Natural killer cell treated with Interleukin-12 subunit alpha and Interleukin-12 subunit beta and Interleukin-15 and Interleukin-18, amount 100 ng/mL, for 72 hours (primary cell): ENCODE data around the gene ALDH1L1. TPM values are rescaled to one million over a fixed set of nuclear protein-coding genes. Genes with fewer than 3 reads are reported as not detected.

Experiments used
- ATAC-seq, 2 donors: fragments of 150-1000 bp; cut with Tn5 transposase in 1 of 2; sonication (Bioruptor Pico), chemical (Tn5 transposase) in 1 of 2; 2 replicates each; pipeline ENCODE4 v1.10.0; 2021
- DNase-seq: peaks from one replicate; pipeline ENCODE4 v3.0.0; 2022; ENCODE audit warnings: low spot score
- H3K27ac Mint-ChIP-seq, 2 donors: 1 replicate in 1 of 2; 2 replicates in 1 of 2; pipeline ENCODE4 v1.8.0; 2022; ENCODE audit warnings: mixed read lengths in 2 of 2, mild to moderate bottlenecking in 1 of 2, moderate library complexity in 1 of 2
- H3K27me3 Mint-ChIP-seq, 2 donors: 1 replicate in 1 of 2; 2 replicates in 1 of 2; pipeline ENCODE4 v1.8.0; 2022; ENCODE audit warnings: mixed read lengths in 2 of 2
- H3K36me3 Mint-ChIP-seq: one replicate; pipeline ENCODE4 v1.8.0; 2022; ENCODE audit warnings: mixed read lengths
- H3K4me1 Mint-ChIP-seq, 2 donors: 1 replicate in 1 of 2; 2 replicates in 1 of 2; pipeline ENCODE4 v1.8.0; 2022; ENCODE audit warnings: low read depth in 2 of 2, mixed read lengths in 2 of 2, mild to moderate bottlenecking in 1 of 2
- H3K4me3 Mint-ChIP-seq: one replicate; pipeline ENCODE4 v1.8.0; 2022; ENCODE audit warnings: mixed read lengths
- H3K9me3 Mint-ChIP-seq: 2 replicates; pipeline ENCODE4 v1.8.0; 2022; ENCODE audit warnings: mixed read lengths
- total RNA-seq, 2 donors: library from RNA; stranded (reverse); gene quantifications; one replicate each; pipeline ENCODE4 v1.2.3, GENCODE V29; 2022

The ALDH1L1 gene
- total RNA-seq, 2 donors from 2014 or later: not detected

DNA sequence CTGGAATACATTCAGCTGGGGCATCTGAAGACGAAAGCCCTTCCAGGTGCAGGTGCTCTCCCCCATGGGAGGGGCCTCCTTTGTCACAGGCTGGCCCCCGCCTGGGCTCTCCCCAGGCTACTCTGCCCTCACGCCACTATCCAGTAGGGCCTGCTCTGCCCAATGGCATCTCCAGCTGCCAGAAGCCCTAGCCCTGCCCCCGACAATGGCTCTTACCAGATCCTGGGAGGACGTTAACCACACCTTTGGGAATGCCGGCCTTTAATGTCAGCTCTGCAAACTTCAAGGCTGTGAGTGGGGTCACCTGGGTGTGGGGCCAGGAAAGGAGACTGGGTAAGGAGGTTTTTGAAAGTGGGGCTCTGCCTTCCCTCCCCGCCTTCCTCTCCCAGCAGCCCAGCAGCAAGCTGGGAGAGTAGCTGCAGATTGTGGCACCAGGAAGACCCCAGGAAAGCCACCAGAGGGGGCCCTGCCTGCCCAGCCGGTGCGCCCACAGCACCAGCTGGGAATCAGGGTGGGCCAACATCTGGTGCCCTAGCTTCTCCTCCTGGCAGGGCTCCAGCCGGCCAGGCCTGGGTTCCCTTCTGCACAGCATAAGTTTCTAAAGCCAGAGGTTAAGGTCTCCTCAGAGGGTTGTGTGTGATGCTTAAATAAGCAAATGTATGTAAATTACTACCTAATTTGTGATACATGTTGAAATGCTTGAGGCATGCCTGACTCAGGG is 56.1 kb downstream of the ALDH1L1 start:
- no peak for ATAC-seq
- H3K27ac Mint-ChIP-seq: no peak overlapping the region
- peak; percentile 60 for DNase-seq
- H3K4me1 Mint-ChIP-seq: no peaks in the 10 kb centered on the region
- peaks cover 6 to 22% of the 10 kb centered on the region in 2 donors for H3K27me3 Mint-ChIP-seq
- no peaks in the 10 kb centered on the region for H3K36me3 Mint-ChIP-seq
- no peaks in the 10 kb centered on the region for H3K9me3 Mint-ChIP-seq
- H3K4me3 Mint-ChIP-seq: no peak overlapping the region

GRCh38 chr3:126121632-126122031 is 58.8 kb downstream of the ALDH1L1 start:
- Mint-ChIP-seq H3K36me3 (no peaks in the 10 kb centered on the region), H3K9me3 (no peaks in the 10 kb centered on the region), H3K27ac (no peak overlapping the region), H3K27me3 (peaks cover 12 to 29% of the 10 kb centered on the region in 2 donors), H3K4me3 (no peak overlapping the region), H3K4me1 (no peaks in the 10 kb centered on the region)
- no peak for DNase-seq
- no peak for ATAC-seq

- ATAC-seq (no peak), DNase-seq (no peak)
- Mint-ChIP-seq H3K27ac (no peak overlapping the region), H3K27me3 (peaks cover 12 to 29% of the 10 kb centered on the region in 2 donors), H3K4me3 (no peak overlapping the region), H3K4me1 (no peaks in the 10 kb centered on the region), H3K36me3 (no peaks in the 10 kb centered on the region), H3K9me3 (no peaks in the 10 kb centered on the region)
Observed at GRCh38 chr3:126121074-126121473, 59.3 kb downstream of the ALDH1L1 start.

GRCh38 chr3:126119976-126120375 is 60.4 kb downstream of the ALDH1L1 start:
- Mint-ChIP-seq H3K9me3 (no peaks in the 10 kb centered on the region), H3K4me3 (no peak overlapping the region), H3K27ac (no peak overlapping the region), H3K27me3 (peaks cover 12 to 29% of the 10 kb centered on the region in 2 donors), H3K36me3 (no peaks in the 10 kb centered on the region), H3K4me1 (no peaks in the 10 kb centered on the region)
- no peak for ATAC-seq
- no peak for DNase-seq

DNA sequence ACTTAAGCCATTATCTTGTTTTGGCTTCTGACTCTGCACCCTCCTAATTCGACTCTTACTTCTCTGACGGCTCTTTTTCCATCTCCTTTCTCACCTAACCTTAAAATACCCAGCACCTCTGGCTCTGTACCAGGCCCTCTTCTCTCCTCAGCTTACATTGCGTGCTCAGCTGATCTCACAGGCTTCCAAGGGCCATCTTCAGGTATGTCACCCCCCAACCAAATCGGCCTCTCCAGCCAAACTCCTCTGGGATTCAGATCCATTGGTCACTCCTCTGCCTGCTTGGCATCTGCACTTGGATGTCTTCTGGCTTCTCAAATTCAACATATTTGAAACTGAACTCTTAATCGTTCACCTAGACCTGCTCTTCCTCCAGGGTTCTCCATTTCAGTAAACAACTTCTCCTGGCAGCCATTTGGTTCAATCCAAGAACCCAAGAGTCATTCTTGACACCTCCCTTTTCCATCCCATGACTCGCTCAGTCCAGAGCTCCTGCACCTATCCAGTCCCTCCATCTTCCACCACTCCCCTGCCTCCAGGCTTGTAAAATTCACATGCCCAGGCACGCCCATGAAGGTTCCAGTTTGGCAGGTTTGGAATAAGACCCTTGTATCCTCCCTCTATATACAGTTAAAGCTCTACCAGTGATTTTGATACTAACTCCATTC is 61.2 kb downstream of the ALDH1L1 start:
- Mint-ChIP-seq H3K4me3 (no peak overlapping the region), H3K36me3 (no peaks in the 10 kb centered on the region), H3K27ac (no peak overlapping the region), H3K27me3 (peaks cover 12 to 29% of the 10 kb centered on the region in 2 donors), H3K9me3 (no peaks in the 10 kb centered on the region), H3K4me1 (no peaks in the 10 kb centered on the region)
- ATAC-seq (no peak), DNase-seq (no peak)

DNA sequence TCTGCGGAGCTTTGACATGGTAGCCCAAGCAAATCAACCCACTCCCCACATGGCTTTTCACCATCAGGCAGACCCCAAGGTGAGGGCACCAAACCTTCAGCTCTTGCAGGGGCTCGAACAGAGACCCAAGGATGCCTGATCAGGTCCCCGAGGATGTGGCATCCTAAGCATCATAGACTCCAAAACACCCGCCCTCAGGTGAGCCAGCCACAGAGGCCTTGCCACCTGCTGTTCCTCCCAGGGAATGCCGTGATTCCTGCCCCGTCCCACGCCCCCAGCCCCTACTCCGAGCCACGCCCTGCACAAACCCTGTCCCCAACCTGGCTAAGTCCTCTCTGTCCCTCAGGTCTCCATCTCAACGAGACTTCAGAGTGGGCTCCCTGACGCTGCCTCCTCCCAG is 61.8 kb downstream of the ALDH1L1 start:
- Mint-ChIP-seq H3K27ac (no peak overlapping the region), H3K36me3 (no peaks in the 10 kb centered on the region), H3K9me3 (no peaks in the 10 kb centered on the region), H3K4me1 (no peaks in the 10 kb centered on the region), H3K27me3 (peaks cover 12 to 29% of the 10 kb centered on the region in 2 donors), H3K4me3 (no peak overlapping the region)
- ATAC-seq (no peak), DNase-seq (no peak)

GRCh38 chr3:126117786-126118185 is 62.6 kb downstream of the ALDH1L1 start:
- no peaks in the 10 kb centered on the region for H3K4me1 Mint-ChIP-seq
- no peak for ATAC-seq
- H3K4me3 Mint-ChIP-seq: no peak overlapping the region
- no peaks in the 10 kb centered on the region for H3K36me3 Mint-ChIP-seq
- no peaks in the 10 kb centered on the region for H3K9me3 Mint-ChIP-seq
- H3K27ac Mint-ChIP-seq: no peak overlapping the region
- no peak for DNase-seq
- peaks cover 12 to 29% of the 10 kb centered on the region in 2 donors for H3K27me3 Mint-ChIP-seq

DNA sequence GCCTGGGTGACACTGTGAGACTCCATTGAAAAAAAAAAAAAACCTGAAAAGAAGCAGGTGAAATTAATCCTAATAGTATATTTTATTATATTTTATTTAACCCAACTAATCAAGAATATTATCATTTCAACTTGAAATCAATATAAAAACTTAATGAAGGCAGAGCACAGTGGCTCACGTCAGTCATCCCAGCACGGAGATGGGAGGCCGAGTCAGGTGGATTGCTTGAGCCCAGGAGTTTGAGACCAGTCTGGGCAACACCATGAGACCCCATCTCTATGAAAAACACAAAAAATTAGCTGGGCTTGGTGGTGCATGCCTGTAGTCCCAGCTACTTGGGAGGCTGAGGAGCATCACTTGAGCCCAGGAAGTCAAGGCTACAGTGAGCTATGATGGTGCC is 63.2 kb downstream of the ALDH1L1 start:
- Mint-ChIP-seq H3K27ac (no peak overlapping the region), H3K27me3 (peaks cover 12 to 29% of the 10 kb centered on the region in 2 donors)

DNA sequence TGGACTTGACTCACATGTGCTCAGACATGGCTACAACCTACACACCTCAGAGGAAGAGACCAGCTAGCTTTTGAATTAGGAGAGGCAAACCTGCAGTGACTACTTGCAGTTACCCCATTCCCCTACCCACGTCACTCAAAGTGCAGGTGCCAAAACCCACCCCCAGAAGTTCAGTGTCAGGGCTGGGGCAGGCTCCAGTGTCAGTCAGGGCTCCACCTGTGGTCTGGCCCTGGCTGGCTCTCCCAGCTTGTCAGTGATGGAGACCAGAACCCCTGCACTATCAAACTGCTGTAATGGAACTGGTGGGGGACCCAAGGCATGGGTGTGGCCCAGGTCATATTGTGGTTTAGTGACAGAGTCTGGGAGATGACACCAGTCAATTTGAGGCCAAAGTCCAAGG is 63.9 kb downstream of the ALDH1L1 start:
- Mint-ChIP-seq H3K36me3 (no peaks in the 10 kb centered on the region), H3K9me3 (no peaks in the 10 kb centered on the region), H3K4me3 (no peak overlapping the region), H3K27ac (no peak overlapping the region), H3K27me3 (peaks cover 11 to 24% of the 10 kb centered on the region in 2 donors), H3K4me1 (no peaks in the 10 kb centered on the region)
- ATAC-seq (no peak), DNase-seq (no peak)

More for the DNA sequence above, 63.2 kb downstream of the ALDH1L1 start:
- no peak for ATAC-seq
- H3K9me3 Mint-ChIP-seq: no peaks in the 10 kb centered on the region
- no peaks in the 10 kb centered on the region for H3K36me3 Mint-ChIP-seq
- no peaks in the 10 kb centered on the region for H3K4me1 Mint-ChIP-seq
- no peak for DNase-seq
- no peak overlapping the region for H3K4me3 Mint-ChIP-seq

DNA sequence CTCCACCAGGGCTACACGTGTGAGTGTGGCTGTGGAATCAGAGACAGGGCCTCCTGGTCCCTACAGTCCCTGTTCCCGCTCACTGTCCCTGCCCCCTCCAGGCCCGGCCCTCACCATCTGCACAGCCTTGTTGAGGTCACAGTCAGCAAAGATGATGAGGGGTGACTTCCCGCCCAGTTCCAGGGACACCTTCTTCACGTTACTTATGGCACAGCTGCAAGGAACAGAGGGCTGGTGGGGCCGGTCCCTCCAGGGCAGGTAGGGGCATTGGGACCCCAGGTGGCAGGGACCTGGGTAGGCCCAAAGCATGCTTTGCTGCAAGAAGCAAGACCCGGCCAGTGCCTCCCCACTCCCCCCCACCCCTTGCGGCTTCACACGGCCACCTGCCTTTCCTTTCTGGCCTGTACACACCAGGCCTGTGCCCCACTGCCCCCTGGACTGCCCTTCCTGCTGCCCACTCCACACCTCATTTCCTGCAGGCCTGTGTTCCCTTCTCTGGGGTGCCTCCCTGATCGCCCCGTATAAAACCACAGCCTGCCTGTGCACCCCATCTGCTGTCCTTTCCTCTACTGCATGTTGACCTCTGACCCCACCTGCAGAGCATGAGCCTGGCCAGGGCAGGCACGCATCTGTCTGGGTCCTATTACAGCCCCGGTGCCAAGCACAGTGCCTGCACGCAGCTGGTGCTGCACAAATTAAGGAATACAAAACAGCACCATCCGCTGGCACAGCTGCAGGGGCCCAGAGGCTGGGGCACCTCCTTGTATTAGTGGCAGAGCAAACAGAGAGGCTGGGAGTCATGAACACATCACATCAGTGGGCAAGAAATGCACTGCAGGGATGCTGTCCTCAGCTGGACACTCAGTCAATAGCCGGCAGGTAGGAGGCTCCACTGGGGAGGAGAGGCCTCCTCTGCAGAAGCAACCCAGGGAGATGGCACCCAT is 65.7 kb downstream of the ALDH1L1 start:
- Mint-ChIP-seq H3K36me3 (no peaks in the 10 kb centered on the region), H3K27me3 (peaks cover 10 to 11% of the 10 kb centered on the region in 2 donors), H3K4me1 (no peaks in the 10 kb centered on the region), H3K4me3 (no peak overlapping the region), H3K27ac (no peak overlapping the region), H3K9me3 (no peaks in the 10 kb centered on the region)
- DNase-seq (peak; percentile 31), ATAC-seq (no peak)

DNA sequence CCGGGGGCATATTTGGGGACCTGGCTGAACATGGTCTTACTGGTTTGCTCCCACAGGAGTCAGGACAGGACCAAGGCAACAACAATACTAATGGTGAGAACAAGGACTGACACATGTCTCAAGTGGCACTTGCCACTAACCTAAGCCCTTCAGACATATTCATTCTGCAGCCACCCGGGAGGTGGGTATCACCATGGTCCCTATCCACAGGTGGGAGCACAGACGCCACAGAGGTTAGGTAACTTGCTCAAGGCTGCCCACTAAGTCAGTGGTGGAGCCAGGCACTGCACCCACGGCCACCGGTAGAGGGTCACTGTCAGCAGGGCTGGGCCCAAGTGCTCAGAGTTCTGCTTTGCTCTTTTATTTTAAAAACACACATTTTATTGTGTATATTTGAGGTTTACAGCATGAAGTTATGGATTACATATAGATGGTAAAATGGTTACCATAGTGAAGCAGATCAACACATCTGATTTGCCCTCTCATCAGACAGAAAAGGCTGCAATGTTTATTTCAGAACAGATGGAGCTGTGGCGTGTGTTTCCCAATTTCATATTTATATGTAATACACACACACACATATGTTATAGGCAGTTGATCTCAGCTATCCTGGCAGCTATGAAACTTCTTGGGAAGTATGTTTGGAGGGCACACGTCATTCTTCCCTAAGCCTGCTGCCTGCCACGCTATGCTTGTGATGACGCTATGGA is 66.5 kb downstream of the ALDH1L1 start:
- H3K4me1 Mint-ChIP-seq: no peaks in the 10 kb centered on the region
- no peak overlapping the region for H3K4me3 Mint-ChIP-seq
- DNase-seq: peak; percentile 42
- no peaks in the 10 kb centered on the region for H3K9me3 Mint-ChIP-seq
- no peak overlapping the region for H3K27ac Mint-ChIP-seq
- no peaks in the 10 kb centered on the region for H3K36me3 Mint-ChIP-seq
- ATAC-seq: no peak
- peaks cover 2 to 3% of the 10 kb centered on the region in 2 donors for H3K27me3 Mint-ChIP-seq

- Mint-ChIP-seq H3K4me1 (no peaks in the 10 kb centered on the region), H3K27me3 (no peaks in the 10 kb centered on the region), H3K36me3 (no peaks in the 10 kb centered on the region), H3K9me3 (no peaks in the 10 kb centered on the region), H3K27ac (no peak overlapping the region), H3K4me3 (no peak overlapping the region)
- ATAC-seq: no peak
- DNase-seq: peak; percentile 41
Observed at GRCh38 chr3:126113238-126113555, 67.2 kb downstream of the ALDH1L1 start.

DNA sequence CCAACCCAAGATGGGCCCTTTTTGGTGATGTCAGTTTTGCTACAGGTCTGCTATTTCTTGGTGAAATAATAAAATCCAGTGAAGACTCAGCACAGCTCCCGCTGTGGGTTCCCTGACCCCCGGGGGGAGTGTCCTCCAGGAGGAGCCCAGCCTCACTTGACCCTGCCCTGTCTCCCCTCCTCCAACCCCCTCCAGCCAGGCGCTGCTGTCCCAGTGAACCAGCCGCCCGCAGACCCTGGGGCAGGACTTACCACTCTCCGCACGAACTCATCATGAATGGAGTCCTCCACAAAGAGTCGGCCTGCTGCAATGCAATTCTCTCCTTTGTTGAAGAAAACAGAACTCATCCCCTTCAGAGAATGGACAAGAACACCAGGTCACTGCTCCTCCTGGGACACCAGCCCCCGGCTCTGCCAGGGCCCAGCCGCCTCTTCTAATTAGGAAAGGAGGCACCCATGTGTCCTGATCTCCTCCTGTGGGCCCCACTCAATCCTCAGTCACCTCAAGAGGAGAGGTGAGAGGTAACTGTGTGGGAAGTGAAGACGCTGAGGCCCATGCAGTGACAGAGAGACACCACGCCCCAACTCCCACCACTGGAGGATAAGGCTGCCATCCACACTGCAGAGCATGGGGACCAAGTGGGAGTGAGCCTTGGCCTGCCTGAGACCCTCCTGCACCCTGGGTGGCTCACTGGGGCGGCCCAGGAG is 67.7 kb downstream of the ALDH1L1 start:
- Mint-ChIP-seq H3K27me3 (no peaks in the 10 kb centered on the region), H3K4me3 (no peak overlapping the region), H3K9me3 (no peaks in the 10 kb centered on the region), H3K36me3 (no peaks in the 10 kb centered on the region), H3K4me1 (no peaks in the 10 kb centered on the region), H3K27ac (no peak overlapping the region)
- DNase-seq (peak; percentile 45), ATAC-seq (no peak)
